ENCODE data around the gene C11orf98.

C11orf98 gene

GRCh38 chr11:62664405-62665074 is 470 bp downstream of the C11orf98 start (continued):
- no peak for TF ChIP-seq BACH2 (CRISPR knock-in tag; IDR thresholded peaks at IDR 0.05; ENCODE audit: borderline replicate concordance)
- TF ChIP-seq ISL1 (CRISPR knock-in tag; IDR thresholded peaks at IDR 0.05), result no peak
- TF ChIP-seq ZC3H10 (CRISPR knock-in tag; IDR thresholded peaks at IDR 0.05), result no peak
- no peak for TF ChIP-seq ZFP3 (CRISPR knock-in tag; IDR thresholded peaks at IDR 0.05)
- no peak for TF ChIP-seq ZNF8 (CRISPR knock-in tag; IDR thresholded peaks at IDR 0.05)
- TF ChIP-seq SNAI2 (CRISPR knock-in tag; IDR thresholded peaks at IDR 0.05), result no peak
- no peak for TF ChIP-seq ESRRG (CRISPR knock-in tag; IDR thresholded peaks at IDR 0.05)
- TF ChIP-seq GLIS3 (CRISPR knock-in tag; IDR thresholded peaks at IDR 0.05), result no peak
- no peak for TF ChIP-seq OSR1 (CRISPR knock-in tag; IDR thresholded peaks at IDR 0.05)
- no peak for TF ChIP-seq PPARA (CRISPR knock-in tag; IDR thresholded peaks at IDR 0.05; ENCODE audit: borderline replicate concordance)
- no peak for TF ChIP-seq ZNF70 (CRISPR knock-in tag; IDR thresholded peaks at IDR 0.05)
- TF ChIP-seq TCF4 (CRISPR knock-in tag; IDR thresholded peaks at IDR 0.05; ENCODE audit: borderline replicate concordance), result no peak
- no peak for TF ChIP-seq PATZ1 (CRISPR knock-in tag; IDR thresholded peaks at IDR 0.05; ENCODE audit: borderline replicate concordance)
- no peak for TF ChIP-seq CSDC2 (CRISPR knock-in tag; IDR thresholded peaks at IDR 0.05)
- no peak for TF ChIP-seq CREB5 (CRISPR knock-in tag; IDR thresholded peaks at IDR 0.05; ENCODE audit: low read depth)
- TF ChIP-seq TOX (CRISPR knock-in tag; IDR thresholded peaks at IDR 0.05; ENCODE audit: borderline replicate concordance), result no peak

GRCh38 chr11:62656796-62657429 is 8.1 kb downstream of the C11orf98 start:
- ATAC-seq, result no peak
- TF ChIP-seq PATZ1 (CRISPR knock-in tag; IDR thresholded peaks at IDR 0.05; ENCODE audit: borderline replicate concordance), result no peak
- no peak for TF ChIP-seq BACH2 (CRISPR knock-in tag; IDR thresholded peaks at IDR 0.05; ENCODE audit: borderline replicate concordance)
- TF ChIP-seq CREB5 (CRISPR knock-in tag; IDR thresholded peaks at IDR 0.05; ENCODE audit: low read depth), result no peak
- no peak for TF ChIP-seq ZFP30 (CRISPR knock-in tag; IDR thresholded peaks at IDR 0.05)
- no peak for TF ChIP-seq POU6F1 (CRISPR knock-in tag; IDR thresholded peaks at IDR 0.05; ENCODE audit: borderline replicate concordance, low read depth)
- no peak for TF ChIP-seq GLIS3 (CRISPR knock-in tag; IDR thresholded peaks at IDR 0.05)

- TF ChIP-seq TSHZ2 (CRISPR knock-in tag; IDR thresholded peaks at IDR 0.05) (no peak), ZNF70 (CRISPR knock-in tag; IDR thresholded peaks at IDR 0.05) (no peak), CSRNP3 (CRISPR knock-in tag; IDR thresholded peaks at IDR 0.05) (no peak), ZNF8 (CRISPR knock-in tag; IDR thresholded peaks at IDR 0.05) (no peak), ARNTL (CRISPR knock-in tag; IDR thresholded peaks at IDR 0.05; ENCODE audit: borderline replicate concordance, low read depth) (no peak)
- ATAC-seq, result no peak
Observed at GRCh38 chr11:62654297-62654696, 10.7 kb downstream of the C11orf98 start.
